LNCaP clone FGC (cell line): ENCODE measurements around the gene UGCG.

Experiments used
- DNase-seq: peaks from one replicate; pipeline ENCODE4 v3.0.0-alpha.2; 2011; ENCODE audit warnings: low read depth
- H3K4me3 ChIP-seq: 2 replicates; pipeline ENCODE4 v1.5.1; 2011; ENCODE audit warnings: mild to moderate bottlenecking, low read depth, low read length, control low read depth
- TF ChIP-seq, protein P1 (sequence below): IDR thresholded peaks from 2 replicates; pipeline ENCODE4 v1.5.1; 2012; ENCODE audit warnings: mild to moderate bottlenecking; ENCODE audit not compliant: control insufficient read depth, insufficient read depth; ENCODE audit errors: extremely low read depth

Gene UGCG

GRCh38 chr9:111895996-111896941 lies at the start of gene UGCG:
TSS of gene UGCG (plus strand) at chr9:111896814. CDS start at chr9:111897216, 402 bp downstream.
- DNase-seq: peak; percentile 47
- TF ChIP-seq, protein P1, sequence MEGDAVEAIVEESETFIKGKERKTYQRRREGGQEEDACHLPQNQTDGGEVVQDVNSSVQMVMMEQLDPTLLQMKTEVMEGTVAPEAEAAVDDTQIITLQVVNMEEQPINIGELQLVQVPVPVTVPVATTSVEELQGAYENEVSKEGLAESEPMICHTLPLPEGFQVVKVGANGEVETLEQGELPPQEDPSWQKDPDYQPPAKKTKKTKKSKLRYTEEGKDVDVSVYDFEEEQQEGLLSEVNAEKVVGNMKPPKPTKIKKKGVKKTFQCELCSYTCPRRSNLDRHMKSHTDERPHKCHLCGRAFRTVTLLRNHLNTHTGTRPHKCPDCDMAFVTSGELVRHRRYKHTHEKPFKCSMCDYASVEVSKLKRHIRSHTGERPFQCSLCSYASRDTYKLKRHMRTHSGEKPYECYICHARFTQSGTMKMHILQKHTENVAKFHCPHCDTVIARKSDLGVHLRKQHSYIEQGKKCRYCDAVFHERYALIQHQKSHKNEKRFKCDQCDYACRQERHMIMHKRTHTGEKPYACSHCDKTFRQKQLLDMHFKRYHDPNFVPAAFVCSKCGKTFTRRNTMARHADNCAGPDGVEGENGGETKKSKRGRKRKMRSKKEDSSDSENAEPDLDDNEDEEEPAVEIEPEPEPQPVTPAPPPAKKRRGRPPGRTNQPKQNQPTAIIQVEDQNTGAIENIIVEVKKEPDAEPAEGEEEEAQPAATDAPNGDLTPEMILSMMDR: no peak
- H3K4me3 ChIP-seq: peak within 1 kb of the TSS; percentile 73

- TF ChIP-seq, protein P1: no peak
- no peak overlapping the region for H3K4me3 ChIP-seq
- no peak for DNase-seq
Measured at GRCh38 chr9:111851553-111851952, 45.1 kb upstream of the UGCG start.

GRCh38 chr9:111852291-111852690 lies 44.3 kb upstream of the UGCG start:
- no peak overlapping the region for H3K4me3 ChIP-seq
- DNase-seq: no peak
- TF ChIP-seq, protein P1: no peak

DNA sequence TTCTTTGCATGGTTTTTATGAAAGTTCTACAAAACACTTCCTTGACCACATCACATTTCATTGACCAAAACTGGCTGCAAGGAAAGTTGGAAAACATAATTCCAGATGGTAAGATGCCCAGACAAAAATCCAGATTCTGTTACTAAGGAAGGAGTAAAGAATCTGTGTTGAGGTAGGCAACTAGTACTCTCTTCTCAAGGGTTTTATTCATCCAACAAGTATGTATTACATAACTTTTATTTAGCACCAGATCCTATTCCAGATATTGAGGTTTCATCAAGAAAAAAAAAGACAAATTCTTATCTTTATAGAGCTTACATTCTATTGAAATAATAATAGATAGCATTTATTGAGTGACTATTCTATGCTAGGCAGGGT lies 43.2 kb upstream of the UGCG start:
- TF ChIP-seq, protein P1: no peak
- DNase-seq: no peak
- H3K4me3 ChIP-seq: no peak overlapping the region

- TF ChIP-seq, protein P1: no peak
- DNase-seq: no peak
- H3K4me3 ChIP-seq: no peak overlapping the region
Measured at GRCh38 chr9:111854799-111855198, 41.8 kb upstream of the UGCG start.

GRCh38 chr9:111857555-111858211 lies 38.9 kb upstream of the UGCG start:
- DNase-seq: peak; percentile 83
- TF ChIP-seq, protein P1: no peak

DNA sequence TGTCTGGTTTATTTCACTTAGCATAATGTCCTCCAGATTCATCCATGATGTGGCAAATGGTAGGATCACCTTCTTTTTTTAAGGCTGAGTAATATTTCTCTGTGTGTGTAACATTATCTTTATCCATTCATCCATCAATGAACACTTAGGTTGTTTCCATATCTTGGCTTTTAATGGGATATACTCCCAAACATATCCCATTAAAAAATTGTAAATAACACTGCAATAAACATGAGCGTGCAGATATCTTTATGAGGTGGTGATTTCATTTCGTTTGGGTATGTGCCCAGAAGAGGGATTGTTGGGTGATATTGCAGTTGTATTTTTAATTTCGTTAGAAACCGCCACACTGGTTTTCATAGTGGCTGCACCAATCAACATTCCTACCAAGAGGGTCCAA lies 36.2 kb upstream of the UGCG start:
- H3K4me3 ChIP-seq: no peak overlapping the region
- TF ChIP-seq, protein P1: no peak
- no peak for DNase-seq

More at GRCh38 chr9:111857555-111858211, 38.9 kb upstream of the UGCG start:
- H3K4me3 ChIP-seq: no peak overlapping the region
